Stimulated activated naive CD8-positive, alpha-beta T cell treated with anti-CD3 and anti-CD28 coated beads, Interleukin-15, amount 100 ng/mL, for 72 hours (primary cell): ENCODE data around the gene IGF2R.
A peak's percentile ranks its signal among the peaks of the same experiment; 100 is the strongest.

Source experiments
- ATAC-seq: fragments of 150-1000 bp; cut with Tn5 transposase; 2 replicates; pipeline ENCODE4 v1.10.0; 2021; ENCODE audit warnings: mild to moderate bottlenecking, moderate library complexity
- DNase-seq, 2 donors: peaks; one replicate each; pipeline ENCODE4 v3.0.0; 2021 to 2022
- H3K27ac Mint-ChIP-seq, 2 donors: one replicate each; pipeline ENCODE4 v1.8.0; 2022; ENCODE audit warnings: mild to moderate bottlenecking in 2 of 2, mixed read lengths in 2 of 2, moderate library complexity in 2 of 2
- H3K27me3 Mint-ChIP-seq: one replicate; pipeline ENCODE4 v1.8.0; 2022; ENCODE audit warnings: mixed read lengths
- H3K4me1 Mint-ChIP-seq: one replicate; pipeline ENCODE4 v1.8.0; 2022; ENCODE audit warnings: mild to moderate bottlenecking, mixed read lengths
- H3K4me3 Mint-ChIP-seq, 2 donors: one replicate each; pipeline ENCODE4 v1.8.0; 2022; ENCODE audit warnings: mild to moderate bottlenecking in 2 of 2, mixed read lengths in 2 of 2, moderate library complexity in 1 of 2
- H3K9me3 Mint-ChIP-seq, 2 donors: one replicate each; pipeline ENCODE4 v1.8.0; 2022; ENCODE audit warnings: mixed read lengths in 2 of 2

Gene IGF2R

DNA sequence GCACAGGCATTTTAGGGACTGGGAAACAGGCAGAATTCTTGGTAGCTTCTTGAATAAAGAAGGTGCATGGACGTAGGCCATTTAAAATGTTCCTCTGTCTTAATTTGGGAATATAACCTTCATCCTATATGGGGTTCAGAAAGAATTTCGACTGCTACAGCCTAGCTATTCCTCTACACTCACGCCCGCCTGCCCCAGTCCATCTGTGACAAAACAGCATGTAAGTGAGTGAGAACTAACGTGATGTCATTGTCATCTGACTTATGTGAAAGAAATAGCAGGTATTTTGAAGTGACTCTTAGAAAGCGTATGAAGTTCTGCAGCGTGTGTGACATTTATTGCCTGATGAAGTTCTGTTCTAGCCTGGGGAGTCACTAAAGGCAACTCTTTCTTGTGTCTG, 100.6 kb downstream of the IGF2R start:
- no peak for ATAC-seq
- Mint-ChIP-seq H3K27ac (peak overlapping the region in 1 of 2 donors; percentile 86), H3K9me3 (no peaks in the 10 kb centered on the region), H3K27me3 (no peaks in the 10 kb centered on the region), H3K4me3 (no peak overlapping the region), H3K4me1 (peaks cover 45% of the 10 kb centered on the region)
- DNase-seq = no peak

DNA sequence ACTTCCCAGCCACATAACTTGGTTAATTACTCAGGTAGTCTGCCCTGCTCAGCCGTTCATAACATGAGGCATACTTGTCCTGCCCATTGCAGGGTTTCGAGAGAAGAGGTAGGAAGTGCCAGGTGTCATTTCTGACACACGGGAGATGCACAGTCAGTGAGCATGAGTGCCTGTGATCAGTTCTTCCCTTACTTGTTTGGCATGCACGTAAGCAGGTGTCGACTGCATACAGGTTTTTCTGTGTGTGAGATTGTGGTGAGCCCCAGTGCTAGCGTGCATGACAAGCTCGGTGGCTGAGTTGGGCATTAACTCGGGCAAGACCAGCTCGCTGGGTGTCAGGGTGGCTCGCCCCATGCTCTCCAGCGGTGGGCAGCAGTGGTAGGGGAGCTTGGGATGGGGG, 101.5 kb downstream of the IGF2R start:
- peak overlapping the region in 1 of 2 donors; percentile 53 for H3K27ac Mint-ChIP-seq
- DNase-seq (no peak), ATAC-seq (no peak)
- H3K9me3 Mint-ChIP-seq = no peaks in the 10 kb centered on the region
- H3K27me3 Mint-ChIP-seq = no peaks in the 10 kb centered on the region
- H3K4me3 Mint-ChIP-seq = peak overlapping the region in 1 of 2 donors; percentile 57
- H3K4me1 Mint-ChIP-seq = peaks cover 45% of the 10 kb centered on the region

DNA sequence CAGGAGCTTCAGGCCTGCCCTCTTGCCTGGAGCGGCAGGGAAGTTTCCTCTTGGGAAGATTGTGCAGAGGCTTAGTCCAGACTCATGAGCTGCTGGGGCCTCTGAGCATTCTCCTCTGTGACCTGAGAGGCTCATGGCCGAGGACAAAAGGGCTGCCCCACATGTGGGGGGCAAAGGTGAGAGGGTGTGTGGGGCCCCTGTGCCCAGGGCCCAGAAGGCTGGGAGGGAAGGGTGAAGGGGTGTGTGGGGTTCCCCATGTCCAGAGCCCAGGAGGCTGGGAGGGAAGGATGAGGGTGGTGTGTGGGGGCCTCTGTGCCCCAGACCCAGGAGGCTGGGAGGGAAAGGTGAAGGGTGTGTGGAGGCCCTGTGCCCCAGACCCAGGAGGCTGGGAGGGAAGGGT, 101.9 kb downstream of the IGF2R start:
- DNase-seq (no peak), ATAC-seq (peak; percentile 43)
- no peaks in the 10 kb centered on the region for H3K27me3 Mint-ChIP-seq
- H3K4me1 Mint-ChIP-seq = peaks cover 45% of the 10 kb centered on the region
- no peaks in the 10 kb centered on the region for H3K9me3 Mint-ChIP-seq
- peak overlapping the region in 1 of 2 donors; percentile 57 for H3K4me3 Mint-ChIP-seq
- H3K27ac Mint-ChIP-seq = no peak overlapping the region

DNA sequence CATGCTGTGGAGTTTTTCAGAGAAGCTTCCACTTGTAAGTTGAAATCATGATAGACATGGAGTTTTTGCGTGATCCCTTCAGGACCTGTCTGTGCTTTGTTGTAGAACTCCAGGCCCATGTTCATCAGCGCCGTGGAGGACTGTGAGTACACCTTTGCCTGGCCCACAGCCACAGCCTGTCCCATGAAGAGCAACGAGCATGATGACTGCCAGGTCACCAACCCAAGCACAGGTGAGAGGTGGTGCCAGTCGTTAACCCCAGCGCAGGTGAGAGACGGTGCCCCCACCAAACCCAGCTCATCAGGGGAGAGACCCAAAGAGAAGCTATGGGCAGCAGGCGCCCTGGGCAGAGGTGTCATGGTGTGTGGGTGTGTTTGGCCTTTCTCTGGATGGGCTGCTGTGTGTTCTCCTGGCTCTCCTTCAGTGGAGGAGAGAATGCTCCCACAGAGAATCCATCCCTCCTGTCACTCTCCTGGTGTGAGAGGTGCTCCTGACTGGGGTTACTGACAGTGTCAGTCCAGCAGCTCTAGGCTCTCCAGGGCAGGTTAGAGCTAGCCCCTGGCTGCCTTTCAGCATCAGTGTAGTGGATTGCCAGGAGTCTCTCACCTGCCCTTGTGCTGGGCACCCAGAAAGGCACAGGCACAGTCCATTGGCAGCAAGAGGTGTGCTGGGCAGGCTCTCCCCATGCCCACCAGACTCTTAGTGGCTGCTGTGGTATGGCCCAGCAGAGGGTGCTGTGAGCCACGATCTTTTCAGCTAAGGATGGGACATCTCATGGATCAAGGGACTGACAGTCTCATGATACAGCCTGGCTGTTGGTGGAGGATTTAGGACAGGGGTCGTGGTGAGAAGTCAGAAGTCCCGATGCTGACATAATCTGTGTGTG, 103.2 kb downstream of the IGF2R start:
- peaks cover 39% of the 10 kb centered on the region for H3K4me1 Mint-ChIP-seq
- no peaks in the 10 kb centered on the region for H3K27me3 Mint-ChIP-seq
- peak overlapping the region; percentile 53 to 72 for H3K27ac Mint-ChIP-seq
- H3K9me3 Mint-ChIP-seq = no peaks in the 10 kb centered on the region
- no peak for ATAC-seq
- no peak for DNase-seq
- H3K4me3 Mint-ChIP-seq = no peak overlapping the region

DNA sequence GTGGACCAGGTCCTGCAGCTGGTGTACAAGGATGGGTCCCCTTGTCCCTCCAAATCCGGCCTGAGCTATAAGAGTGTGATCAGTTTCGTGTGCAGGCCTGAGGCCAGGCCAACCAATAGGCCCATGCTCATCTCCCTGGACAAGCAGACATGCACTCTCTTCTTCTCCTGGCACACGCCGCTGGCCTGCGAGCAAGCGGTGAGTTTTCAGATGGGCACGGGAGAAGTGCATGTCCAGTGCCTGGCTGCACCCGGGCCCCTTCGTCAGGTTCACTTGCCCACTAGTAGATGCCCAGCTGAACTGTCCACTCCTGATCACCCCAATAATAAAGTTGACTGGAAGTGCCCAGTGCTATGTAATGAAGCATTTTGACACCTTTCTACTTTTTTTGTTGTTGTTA, 104.4 kb downstream of the IGF2R start:
- no peaks in the 10 kb centered on the region for H3K27me3 Mint-ChIP-seq
- DNase-seq (no peak), ATAC-seq (no peak)
- H3K4me1 Mint-ChIP-seq = peaks cover 26% of the 10 kb centered on the region
- H3K4me3 Mint-ChIP-seq = no peak overlapping the region
- H3K27ac Mint-ChIP-seq = peak overlapping the region in 1 of 2 donors; percentile 46
- H3K9me3 Mint-ChIP-seq = no peaks in the 10 kb centered on the region

DNA sequence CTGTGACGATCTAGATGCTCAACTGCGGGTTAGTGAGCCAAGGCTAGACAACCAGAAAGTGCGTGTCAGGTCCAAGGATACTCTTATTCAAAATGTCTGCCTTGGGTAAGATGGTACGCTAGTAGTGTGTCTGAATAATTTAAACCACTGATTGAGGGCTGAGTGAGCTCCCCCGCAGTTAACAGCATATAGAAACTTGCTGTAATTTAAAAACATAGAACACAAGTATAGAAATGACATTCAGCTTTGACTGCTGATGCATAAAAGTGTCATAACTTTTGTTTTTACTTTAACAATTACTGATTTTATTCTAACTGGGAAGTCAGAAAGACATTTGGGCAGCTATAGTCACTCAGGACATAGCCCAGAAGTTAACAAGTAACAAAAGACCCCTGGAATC, 107.1 kb downstream of the IGF2R start:
- H3K4me1 Mint-ChIP-seq = no peaks in the 10 kb centered on the region
- DNase-seq (no peak), ATAC-seq (no peak)
- H3K4me3 Mint-ChIP-seq = no peak overlapping the region
- no peak overlapping the region for H3K27ac Mint-ChIP-seq
- H3K27me3 Mint-ChIP-seq = no peaks in the 10 kb centered on the region
- no peaks in the 10 kb centered on the region for H3K9me3 Mint-ChIP-seq

DNA sequence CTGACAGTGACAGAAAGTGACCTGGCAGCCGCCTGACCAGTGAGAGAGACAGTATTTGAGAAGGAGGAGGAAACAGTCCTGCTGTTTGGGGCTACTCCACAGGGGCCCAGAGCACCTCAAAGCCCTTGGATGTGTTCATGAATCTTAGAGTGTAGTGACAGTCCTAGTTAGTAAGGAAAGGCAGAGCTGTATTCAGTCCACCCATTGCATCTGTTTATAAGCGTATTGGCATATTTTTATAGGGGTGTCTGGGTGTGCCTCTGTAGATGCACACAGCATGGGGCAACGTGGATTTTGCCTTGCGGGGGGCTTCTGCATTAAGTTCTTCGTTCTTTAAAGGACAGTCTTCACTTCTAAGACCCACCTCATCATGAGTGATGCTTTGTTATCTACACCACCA, 108.1 kb downstream of the IGF2R start:
- Mint-ChIP-seq H3K27ac (peak overlapping the region in 1 of 2 donors; percentile 79), H3K4me3 (no peak overlapping the region), H3K27me3 (no peaks in the 10 kb centered on the region), H3K4me1 (no peaks in the 10 kb centered on the region), H3K9me3 (no peaks in the 10 kb centered on the region)
- DNase-seq (no peak), ATAC-seq (no peak)

DNA sequence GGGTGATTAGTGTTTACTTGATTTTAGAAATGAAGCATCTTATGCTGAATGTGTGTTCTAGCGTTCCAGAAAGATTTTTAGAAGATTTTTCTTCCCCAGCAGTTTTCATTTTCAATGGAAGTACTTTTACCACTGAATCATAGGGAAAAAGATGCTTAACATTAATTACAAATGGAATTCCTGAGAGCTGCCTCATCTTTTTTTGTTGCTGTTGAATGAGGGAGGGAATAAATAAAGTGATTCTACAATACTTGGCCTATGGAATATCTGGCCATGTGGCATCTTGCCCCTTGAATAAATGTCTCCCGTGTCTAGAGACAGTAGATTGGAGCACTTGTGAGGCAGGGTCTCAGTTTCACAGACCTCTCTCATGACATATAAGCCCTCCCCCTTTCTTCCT, 108.6 kb downstream of the IGF2R start:
- Mint-ChIP-seq H3K9me3 (no peaks in the 10 kb centered on the region), H3K4me3 (no peak overlapping the region), H3K27ac (no peak overlapping the region), H3K27me3 (no peaks in the 10 kb centered on the region), H3K4me1 (peaks cover 1% of the 10 kb centered on the region)
- no peak for DNase-seq
- no peak for ATAC-seq

DNA sequence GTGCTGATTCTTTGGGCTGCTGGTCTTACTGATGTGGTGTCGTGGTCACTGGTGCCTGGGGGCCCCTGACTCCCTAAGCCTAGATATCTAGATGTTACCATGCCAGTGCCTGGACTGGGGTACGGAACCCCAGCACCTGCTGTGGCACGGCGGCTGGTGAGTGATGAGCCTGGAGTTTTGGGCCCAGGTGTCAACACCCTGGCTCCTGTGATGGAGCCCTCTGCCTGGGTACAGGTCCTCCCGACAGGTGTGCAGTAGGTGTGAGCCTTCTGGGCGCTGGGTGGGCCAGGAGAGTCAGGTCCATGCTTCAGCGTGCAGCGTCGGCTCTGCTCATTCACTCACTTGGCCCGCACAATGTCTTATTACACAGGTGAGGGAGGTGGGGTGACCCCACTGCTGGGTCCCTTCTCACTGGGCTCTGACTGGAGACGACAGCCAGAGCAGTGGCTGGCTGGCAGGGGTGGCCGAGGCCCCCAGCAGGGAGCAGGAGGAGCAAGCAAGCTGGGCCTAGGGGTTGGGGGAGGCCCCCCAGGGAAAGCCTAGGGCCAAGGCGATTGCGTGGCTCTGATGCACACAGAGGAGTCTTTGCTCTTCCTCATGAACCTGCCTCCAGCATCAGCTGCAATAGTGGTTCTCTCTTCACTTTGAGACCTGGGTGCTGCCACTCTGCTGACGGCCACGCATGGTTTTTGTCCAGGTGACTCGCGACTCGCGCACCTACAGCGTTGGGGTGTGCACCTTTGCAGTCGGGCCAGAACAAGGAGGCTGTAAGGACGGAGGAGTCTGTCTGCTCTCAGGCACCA, 110.2 kb downstream of the IGF2R start:
- no peaks in the 10 kb centered on the region for H3K9me3 Mint-ChIP-seq
- no peak overlapping the region for H3K4me3 Mint-ChIP-seq
- peak overlapping the region in 1 of 2 donors; percentile 74 for H3K27ac Mint-ChIP-seq
- DNase-seq (no peak), ATAC-seq (peak; percentile 40)
- H3K27me3 Mint-ChIP-seq = no peaks in the 10 kb centered on the region
- H3K4me1 Mint-ChIP-seq = peaks cover 10% of the 10 kb centered on the region

DNA sequence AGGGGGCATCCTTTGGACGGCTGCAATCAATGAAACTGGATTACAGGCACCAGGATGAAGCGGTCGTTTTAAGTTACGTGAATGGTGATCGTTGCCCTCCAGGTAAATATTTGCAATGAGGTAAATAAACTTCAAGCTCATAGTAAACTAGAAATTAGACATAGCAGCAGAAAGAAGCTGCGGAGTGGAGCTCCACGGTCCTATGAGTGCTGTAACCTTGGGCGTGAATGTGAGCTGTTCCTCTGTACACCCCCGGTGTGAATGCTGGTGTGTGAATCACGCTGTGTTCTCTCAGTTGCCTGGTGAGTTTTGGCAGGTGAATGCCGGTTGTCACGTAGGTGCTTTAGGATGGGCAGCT, 110.8 kb downstream of the IGF2R start:
- H3K9me3 Mint-ChIP-seq = no peaks in the 10 kb centered on the region
- H3K27me3 Mint-ChIP-seq = no peaks in the 10 kb centered on the region
- no peak for ATAC-seq

DNA sequence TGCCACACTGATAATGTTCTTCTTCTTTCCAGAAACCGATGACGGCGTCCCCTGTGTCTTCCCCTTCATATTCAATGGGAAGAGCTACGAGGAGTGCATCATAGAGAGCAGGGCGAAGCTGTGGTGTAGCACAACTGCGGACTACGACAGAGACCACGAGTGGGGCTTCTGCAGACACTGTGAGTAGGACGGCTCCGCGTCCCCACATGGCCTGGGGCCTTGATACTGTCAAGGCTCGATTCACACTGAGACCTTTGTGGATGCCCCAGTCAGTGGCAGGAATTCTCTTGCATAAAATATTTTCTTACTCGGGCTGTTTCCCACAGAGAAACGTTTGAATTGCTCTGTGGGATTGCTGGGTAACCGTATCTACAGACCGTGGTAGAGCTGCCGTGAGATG, 111.2 kb downstream of the IGF2R start:
- H3K27me3 Mint-ChIP-seq = no peaks in the 10 kb centered on the region
- DNase-seq = no peak
- H3K9me3 Mint-ChIP-seq = no peaks in the 10 kb centered on the region
- peaks cover 16% of the 10 kb centered on the region for H3K4me1 Mint-ChIP-seq
- H3K4me3 Mint-ChIP-seq = no peak overlapping the region
- peak overlapping the region in 1 of 2 donors; percentile 71 for H3K27ac Mint-ChIP-seq
- ATAC-seq = no peak

More for the DNA sequence above, 110.8 kb downstream of the IGF2R start:
- Mint-ChIP-seq H3K4me3 (no peak overlapping the region), H3K27ac (peak overlapping the region in 1 of 2 donors; percentile 67), H3K4me1 (peaks cover 13% of the 10 kb centered on the region)
- DNase-seq = no peak

DNA sequence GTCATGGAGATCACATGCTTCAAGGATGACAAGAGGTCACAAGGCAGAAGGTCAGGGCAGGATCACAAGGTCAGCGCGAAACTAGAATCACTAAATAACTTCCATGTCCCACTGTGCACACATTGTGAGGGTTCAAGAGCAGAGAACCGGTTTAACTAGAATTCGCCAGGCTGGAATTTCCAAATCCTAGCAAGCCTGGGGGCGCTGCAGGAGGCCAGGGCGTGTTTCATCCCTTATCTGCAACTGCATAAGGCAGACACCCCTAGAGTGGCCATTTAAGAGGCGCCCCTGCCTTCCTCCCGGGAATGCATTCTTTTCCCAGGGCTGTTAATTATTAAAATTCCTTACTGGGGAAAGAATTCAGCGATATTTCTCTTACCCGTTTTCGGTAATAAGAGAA, 112.5 kb downstream of the IGF2R start:
- no peak overlapping the region for H3K27ac Mint-ChIP-seq
- H3K27me3 Mint-ChIP-seq = no peaks in the 10 kb centered on the region
- no peak overlapping the region for H3K4me3 Mint-ChIP-seq
- H3K9me3 Mint-ChIP-seq = no peaks in the 10 kb centered on the region
- H3K4me1 Mint-ChIP-seq = peaks cover 29% of the 10 kb centered on the region
- ATAC-seq (no peak), DNase-seq (no peak)

DNA sequence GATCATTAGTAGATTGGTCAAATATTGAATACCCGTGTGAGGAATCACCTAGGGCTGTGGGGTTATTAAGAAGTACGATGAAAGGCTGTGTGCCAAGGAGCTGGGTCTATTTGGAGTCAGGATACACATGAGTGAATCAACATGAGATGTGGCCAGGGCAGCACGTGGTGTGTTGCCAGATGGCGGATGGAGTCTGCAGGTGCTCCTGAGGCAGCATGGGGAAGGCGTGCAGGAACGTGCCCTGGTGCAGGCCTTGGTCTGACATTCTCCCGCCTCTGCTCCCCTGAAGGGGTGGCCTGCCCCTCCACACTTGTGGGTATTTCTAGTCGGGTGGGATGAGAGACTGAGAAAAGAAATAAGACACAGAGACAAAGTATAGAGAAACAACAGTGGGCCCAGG, 113.7 kb downstream of the IGF2R start:
- Mint-ChIP-seq H3K27ac (peak overlapping the region; percentile 6 to 82), H3K27me3 (no peaks in the 10 kb centered on the region), H3K9me3 (no peaks in the 10 kb centered on the region), H3K4me3 (no peak overlapping the region), H3K4me1 (peaks cover 39% of the 10 kb centered on the region)
- DNase-seq (no peak), ATAC-seq (no peak)

DNA sequence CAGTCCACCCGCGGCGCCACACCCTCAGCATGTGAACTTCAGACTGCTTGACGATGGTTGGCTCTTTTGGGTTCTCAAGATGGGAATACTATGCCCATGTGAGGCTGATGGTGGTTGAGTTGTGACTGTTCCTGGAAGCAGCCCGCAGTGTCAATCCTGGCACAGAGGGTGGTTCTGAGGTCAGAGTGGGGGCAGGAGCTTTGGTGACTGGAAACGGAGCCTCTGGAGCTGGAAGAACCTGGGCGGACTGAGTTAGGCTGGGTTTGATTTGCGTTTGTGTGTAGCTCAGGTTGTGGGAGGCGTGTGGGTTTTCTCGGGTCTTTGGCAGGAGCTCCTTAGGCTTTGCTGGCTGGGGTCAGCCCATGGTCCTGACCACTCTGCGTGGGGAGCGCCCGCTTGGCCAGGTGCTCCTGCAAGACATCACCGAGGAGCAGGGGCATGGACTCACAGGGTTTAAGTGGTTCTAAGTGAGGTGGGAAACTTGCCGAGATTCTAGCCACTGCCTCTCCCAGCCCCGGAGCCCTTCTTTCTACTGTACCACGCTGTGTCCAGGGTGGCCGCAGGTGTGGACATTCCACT, 115.4 kb downstream of the IGF2R start:
- Mint-ChIP-seq H3K9me3 (no peaks in the 10 kb centered on the region), H3K27ac (peak overlapping the region in 1 of 2 donors; percentile 79), H3K4me1 (peaks cover 39% of the 10 kb centered on the region), H3K4me3 (no peak overlapping the region), H3K27me3 (no peaks in the 10 kb centered on the region)
- DNase-seq (no peak), ATAC-seq (no peak)

DNA sequence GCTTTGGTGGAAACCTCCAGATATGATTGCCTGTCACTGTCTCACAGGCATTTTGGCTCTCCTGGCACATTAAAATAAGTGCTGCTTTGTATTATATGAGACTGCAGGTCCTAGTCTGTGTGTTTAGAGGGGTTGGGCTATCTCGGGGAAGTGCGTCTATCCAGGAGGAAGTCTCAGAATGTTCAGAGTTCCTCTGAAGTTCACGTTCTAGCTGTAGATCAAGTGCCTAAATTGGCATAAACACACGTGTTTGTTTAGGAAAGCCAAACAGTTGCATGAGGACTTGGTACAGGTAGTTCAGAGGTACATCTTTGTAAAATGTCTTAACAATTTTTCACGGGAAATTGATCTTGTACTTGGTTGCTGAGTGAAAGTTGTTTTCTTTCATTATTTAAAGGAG, 116.3 kb downstream of the IGF2R start:
- no peaks in the 10 kb centered on the region for H3K9me3 Mint-ChIP-seq
- DNase-seq (no peak), ATAC-seq (no peak)
- H3K27ac Mint-ChIP-seq = peak overlapping the region in 1 of 2 donors; percentile 36
- H3K27me3 Mint-ChIP-seq = no peaks in the 10 kb centered on the region
- peaks cover 39% of the 10 kb centered on the region for H3K4me1 Mint-ChIP-seq
- H3K4me3 Mint-ChIP-seq = no peak overlapping the region
